Transverse colon (tissue), 4 donors: ENCODE results near the gene DHDDS. TPM values are rescaled to one million over a fixed set of nuclear protein-coding genes. Genes with fewer than 3 reads are reported as not detected.
A peak's percentile ranks its signal among the peaks of the same experiment; 100 is the strongest.

Experiments used
- DNase-seq: peaks from one replicate; pipeline ENCODE4 v3.0.0-alpha.2; 2019
- H3K27ac ChIP-seq, 4 donors: fragments of 200-600 bp; sonication (generic); 2 replicates each; pipeline ENCODE4 v1.5.1; 2016 to 2018; ENCODE audit warnings: inconsistent platforms in 4 of 4
- H3K27me3 ChIP-seq: fragments of 200-600 bp; sonication (generic); 2 replicates; pipeline ENCODE4 v1.5.1; 2017; ENCODE audit warnings: inconsistent platforms
- H3K36me3 ChIP-seq, 4 donors: fragments of 200-600 bp; sonication (generic); 2 replicates each; pipeline ENCODE4 v1.5.1; 2017 to 2019; ENCODE audit warnings: inconsistent platforms in 4 of 4
- H3K4me1 ChIP-seq, 4 donors: fragments of 200-600 bp; sonication (generic); 2 replicates each; pipeline ENCODE4 v1.5.1; 2017 to 2020; ENCODE audit warnings: inconsistent platforms in 4 of 4
- H3K4me3 ChIP-seq, 4 donors: fragments of 200-600 bp; sonication (generic); 1 replicate in 1 of 4; 2 replicates in 3 of 4; pipeline versions ENCODE4 v1.5.1 to v1.6.1; 2017 to 2019; ENCODE audit warnings: inconsistent platforms in 4 of 4
- H3K9me3 ChIP-seq, 2 donors: fragments of 200-600 bp; sonication (generic); 2 replicates each; pipeline ENCODE4 v1.5.1; 2017 to 2019; ENCODE audit warnings: inconsistent platforms in 2 of 2
- CTCF ChIP-seq, 5 experiments: fragments of 200-600 bp in 3 of 5; fragments of 450-650 bp in 2 of 5; sonication (generic) in 3 of 5; IDR thresholded peaks; 1 replicate in 2 of 5; 2 replicates in 3 of 5; pipeline ENCODE4 v1.5.1; 2016 to 2017; ENCODE audit warnings: antibody characterized with exemption in 5 of 5, inconsistent platforms in 3 of 5, mild to moderate bottlenecking in 2 of 5, moderate library complexity in 1 of 5
- EP300 ChIP-seq: sonication (generic); formaldehyde crosslinking; IDR thresholded peaks from one replicate; pipeline ENCODE4 v1.6.1; 2017; ENCODE audit warnings: antibody characterized with exemption, low read depth
- POLR2A ChIP-seq: fragments of 450-650 bp; IDR thresholded peaks from one replicate; pipeline ENCODE4 v1.6.1; 2016; ENCODE audit warnings: antibody characterized with exemption, mild to moderate bottlenecking, moderate library complexity
- POLR2AphosphoS5 ChIP-seq, 3 donors: sonication (generic); formaldehyde crosslinking; IDR thresholded peaks; one replicate each; pipeline ENCODE4 v1.6.1; 2016; ENCODE audit warnings: antibody characterized with exemption in 3 of 3
- WGBS, 2 donors: methylation state at CpG; one replicate each; pipeline ENCODE4 v1.1.5; 2018; ENCODE audit warnings: low coverage in 1 of 2; 5-methylcytosine and 5-hydroxymethylcytosine counted together
- in situ Hi-C, 4 donors: fragments of 200-750 bp; cut with MboI; loops; one replicate each; pipeline versions ENCODE4 v1.15.0 to v1.15.1; 2017; ENCODE audit warnings: low sequenced_read_pairs in 3 of 4, low pct_ligation_motif_present in 1 of 4, low pct_unique_long_range_greater_than_20kb in 1 of 4
- intact Hi-C: fragments of 100-400 bp; cut with DNase I; formaldehyde crosslinking; loops from one replicate; pipeline ENCODE4 v1.15.1; 2023; ENCODE audit warnings: low total_unique reads
- total RNA-seq, 4 donors: library from RNA; depleted of rRNA; stranded (reverse); fragments of >200 nt; gene quantifications; one replicate each; pipeline ENCODE4 v1.1.0, GENCODE V29; 2016

DHDDS gene
- total RNA-seq, 4 donors from 2014 or later: 83.4 to 204 (median 131) TPM

GRCh38 chr1:26472901-26473845, 41.1 kb downstream of the DHDDS start:
- Histone ChIP-seq H3K27me3 (no peaks in the 10 kb centered on the region), H3K4me1 (peaks cover 13 to 52% (median 41%) of the 10 kb centered on the region in 4 donors), H3K36me3 (peaks cover 0 to 20% (median 9%) of the 10 kb centered on the region in 4 donors), H3K9me3 (no peaks in the 10 kb centered on the region), H3K27ac (peak overlapping the region; percentile 99 to 100 (median 100)), H3K4me3 (peak overlapping the region; percentile 83 to 99 (median 90))
- in situ Hi-C loops (no loop called here), intact Hi-C loops (no loop called here)
- peak; percentile 37 for TF ChIP-seq POLR2A
- TF ChIP-seq POLR2AphosphoS5 (IDR thresholded peaks at IDR 0.05): peak; percentile 61 to 68 (median 68)
- no peak for TF ChIP-seq EP300
- no peak for TF ChIP-seq CTCF (IDR thresholded peaks at IDR 0.05)
- WGBS, 2 donors: 2 to 6% methylated on average over 8 to 41 of the region's 71 CpGs
- peak; percentile 97 for DNase-seq

GRCh38 chr1:26474818-26475217, 42.7 kb downstream of the DHDDS start:
- in situ Hi-C loops (no loop called here), intact Hi-C loops (no loop called here)
- peaks cover 0 to 31% (median 9%) of the 10 kb centered on the region in 4 donors for H3K36me3 ChIP-seq
- TF ChIP-seq CTCF (IDR thresholded peaks at IDR 0.05) (no peak), POLR2AphosphoS5 (IDR thresholded peaks at IDR 0.05) (no peak), POLR2A (no peak), EP300 (no peak)
- peaks cover 13 to 36% (median 31%) of the 10 kb centered on the region in 4 donors for H3K4me1 ChIP-seq
- no peak overlapping the region for H3K4me3 ChIP-seq
- H3K27ac ChIP-seq: no peak overlapping the region
- DNase-seq: no peak
- 40 to 84% methylated on average over 1 of the region's 1 CpG for WGBS, 2 donors
- H3K9me3 ChIP-seq: no peaks in the 10 kb centered on the region
- no peaks in the 10 kb centered on the region for H3K27me3 ChIP-seq

- no peak for DNase-seq
- Histone ChIP-seq H3K4me3 (no peak overlapping the region), H3K36me3 (peaks cover 0 to 31% (median 9%) of the 10 kb centered on the region in 4 donors), H3K27me3 (no peaks in the 10 kb centered on the region), H3K9me3 (no peaks in the 10 kb centered on the region), H3K27ac (no peak overlapping the region), H3K4me1 (peaks cover 11 to 25% (median 21%) of the 10 kb centered on the region in 4 donors)
- no peak for TF ChIP-seq CTCF (IDR thresholded peaks at IDR 0.05)
- TF ChIP-seq EP300: no peak
- TF ChIP-seq POLR2A: no peak
- TF ChIP-seq POLR2AphosphoS5 (IDR thresholded peaks at IDR 0.05): no peak
- intact Hi-C loops (no loop called here), in situ Hi-C loops (no loop called here)
- 87% methylated on average over 3 of the region's 3 CpGs; no CpG with 5 or more reads in 1 of the 2 donors for WGBS, 2 donors
Observed at GRCh38 chr1:26475989-26476388, 43.9 kb downstream of the DHDDS start.

GRCh38 chr1:26476958-26477357, 44.8 kb downstream of the DHDDS start:
- WGBS, 2 donors: 73 to 78% methylated on average over 4 of the region's 4 CpGs
- no peak for DNase-seq

More at GRCh38 chr1:26476958-26477357, 44.8 kb downstream of the DHDDS start:
- in situ Hi-C loops: no loop called here
- Histone ChIP-seq H3K36me3 (peaks cover 0 to 31% (median 9%) of the 10 kb centered on the region in 4 donors), H3K4me1 (peaks cover 7 to 15% (median 12%) of the 10 kb centered on the region in 4 donors), H3K9me3 (no peaks in the 10 kb centered on the region), H3K4me3 (no peak overlapping the region), H3K27me3 (no peaks in the 10 kb centered on the region), H3K27ac (no peak overlapping the region)
- TF ChIP-seq CTCF (IDR thresholded peaks at IDR 0.05) (no peak), POLR2A (no peak), EP300 (no peak), POLR2AphosphoS5 (IDR thresholded peaks at IDR 0.05) (no peak)
- intact Hi-C loops: no loop called here
